ENCODE data around the gene CCL4L2. TPM values are rescaled to one million over a fixed set of nuclear protein-coding genes. Genes with fewer than 3 reads are reported as not detected.
"Not testable (repeated sequence)": the region's sequence is repeated elsewhere in the genome, so short reads cannot be mapped to it uniquely, and the experiment has no call there.

The CCL4L2 gene
- total and polyA plus RNA-seq, 7 experiments from 2014 or later = 5.3 to 10.0 (median 9.7) TPM; not detected in 4

DNA sequence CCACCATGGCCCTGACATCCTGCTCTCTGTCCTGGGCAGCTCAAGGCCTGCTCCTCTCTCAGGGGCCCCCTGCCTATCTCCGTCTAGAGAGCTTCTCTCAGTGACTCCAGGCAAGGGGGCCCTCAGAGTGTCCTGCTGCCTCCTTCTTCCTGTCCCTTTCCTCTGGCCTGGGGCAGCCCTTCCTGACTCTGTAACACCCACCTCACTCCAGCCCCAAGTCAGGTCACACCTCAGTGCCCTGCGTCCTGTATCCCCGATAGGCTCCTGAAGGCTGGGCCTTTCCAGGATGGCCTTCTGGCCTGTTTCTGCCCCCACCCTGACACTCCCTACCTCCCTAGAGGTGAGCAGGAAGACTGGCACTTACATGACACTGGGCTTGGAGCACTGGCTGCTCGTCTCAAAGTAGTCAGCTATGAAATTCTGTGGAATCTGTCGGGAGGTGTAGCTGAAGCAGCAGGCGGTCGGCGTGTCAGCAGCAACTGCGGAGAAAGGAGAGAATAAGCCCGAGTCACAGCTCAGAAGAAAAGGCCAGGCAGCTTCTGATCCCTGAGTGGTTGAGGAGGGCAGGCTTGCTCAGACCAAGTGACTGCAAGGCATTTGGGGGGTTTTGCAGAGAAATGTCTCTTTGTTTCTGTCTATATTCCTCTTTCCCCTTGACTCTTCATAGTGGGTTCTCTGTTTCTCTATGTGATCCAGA is 15.3 kb upstream of the CCL4L2 start:
- H3K36me3 Mint-ChIP-seq = no peaks in the 10 kb centered on the region
- Histone ChIP-seq H3K36me3 (ENCODE audit: control insufficient read depth in 2 of 3, insufficient read depth in 3 of 3, low read length in 3 of 3) (no peaks in the 10 kb centered on the region), H3K27ac (ENCODE audit: low read depth, low read length) (no peak overlapping the region), H3K4me1 (ENCODE audit: control insufficient read depth in 2 of 2, insufficient read depth in 2 of 2, low read length in 2 of 2) (peaks cover 0 to 64% of the 10 kb centered on the region in 2 donors), H3K27me3 (ENCODE audit: control insufficient read depth in 2 of 2, insufficient read depth in 2 of 2, low read length in 2 of 2) (no peaks in the 10 kb centered on the region), H3K4me3 (ENCODE audit: low read length) (no peak overlapping the region), H3K9me3 (ENCODE audit: control insufficient read depth in 2 of 3, low read length in 3 of 3) (no peaks in the 10 kb centered on the region)
- H3K4me1 Mint-ChIP-seq = peaks cover 0 to 41% (median 11%) of the 10 kb centered on the region in 7 donors
- no peak for DNase-seq
- CTCF ChIA-PET = no interaction called here
- peak overlapping the region in 1 of 10 donors; percentile 21 for H3K4me3 Mint-ChIP-seq
- POLR2A ChIA-PET = no interaction called here
- intact Hi-C loops (cut with micrococcal nuclease) = no loop called here
- ATAC-seq = no peak
- H3K27me3 Mint-ChIP-seq = peaks cover 28 to 47% (median 40%) of the 10 kb centered on the region in 5 donors
- H3K9me3 Mint-ChIP-seq = peaks cover 0 to 2% (median 0%) of the 10 kb centered on the region in 11 donors
- H3K27ac Mint-ChIP-seq = no peak overlapping the region

- H3K9me3 ChIP-seq (ENCODE audit: control insufficient read depth in 2 of 3, low read length in 3 of 3) = no peaks in the 10 kb centered on the region
- no peak overlapping the region for H3K27ac ChIP-seq (ENCODE audit: low read depth, low read length)
- ATAC-seq (no peak), DNase-seq (no peak)
- H3K27me3 ChIP-seq (ENCODE audit: control insufficient read depth in 2 of 2, insufficient read depth in 2 of 2, low read length in 2 of 2) = no peaks in the 10 kb centered on the region
- Mint-ChIP-seq H3K4me3 (no peak overlapping the region), H3K27me3 (peaks cover 28 to 52% (median 39%) of the 10 kb centered on the region in 5 donors), H3K36me3 (no peaks in the 10 kb centered on the region), H3K27ac (no peak overlapping the region), H3K4me1 (peaks cover 0 to 39% (median 11%) of the 10 kb centered on the region in 7 donors), H3K9me3 (peaks cover 0 to 2% (median 0%) of the 10 kb centered on the region in 11 donors)
- CTCF ChIA-PET = no interaction called here
- H3K36me3 ChIP-seq (ENCODE audit: control insufficient read depth in 2 of 3, insufficient read depth in 3 of 3, low read length in 3 of 3) = no peaks in the 10 kb centered on the region
- intact Hi-C loops (cut with micrococcal nuclease) = no loop called here
- no peak overlapping the region for H3K4me3 ChIP-seq (ENCODE audit: low read length)
- POLR2A ChIA-PET = no interaction called here
- H3K4me1 ChIP-seq (ENCODE audit: control insufficient read depth in 2 of 2, insufficient read depth in 2 of 2, low read length in 2 of 2) = peaks cover 0 to 59% of the 10 kb centered on the region in 2 donors
Measured at GRCh38 chr17:36196131-36196486, 14.8 kb upstream of the CCL4L2 start.

DNA sequence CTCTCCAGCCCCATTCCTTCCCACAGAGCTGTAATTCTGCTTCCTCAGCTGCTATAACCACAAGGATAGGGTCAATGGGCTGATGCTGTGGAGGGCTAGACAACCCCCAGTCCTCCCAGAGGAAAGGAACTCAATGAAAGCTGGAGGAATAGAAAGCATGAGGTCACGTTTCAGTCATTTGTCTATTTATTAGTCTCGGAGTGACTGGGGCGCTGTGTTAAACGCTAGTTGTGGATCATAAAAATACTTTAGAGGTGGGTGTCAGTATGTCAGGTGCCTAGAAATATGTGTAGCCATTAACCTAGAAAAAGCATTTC is 13.5 kb upstream of the CCL4L2 start:
- intact Hi-C loops (cut with micrococcal nuclease) = no loop called here

GRCh38 chr17:36198831-36199465 is 11.9 kb upstream of the CCL4L2 start:
- Mint-ChIP-seq H3K27ac (no peak overlapping the region), H3K36me3 (no peaks in the 10 kb centered on the region), H3K27me3 (peaks cover 20 to 46% (median 29%) of the 10 kb centered on the region in 5 donors), H3K4me3 (no peak overlapping the region), H3K4me1 (peaks cover 0 to 38% (median 4%) of the 10 kb centered on the region in 7 donors), H3K9me3 (peaks cover 0 to 2% (median 0%) of the 10 kb centered on the region in 11 donors)
- no peak for DNase-seq
- no peak overlapping the region for H3K4me3 ChIP-seq (ENCODE audit: low read length)
- H3K36me3 ChIP-seq (ENCODE audit: control insufficient read depth in 2 of 3, insufficient read depth in 3 of 3, low read length in 3 of 3) = no peaks in the 10 kb centered on the region
- no peak overlapping the region for H3K27ac ChIP-seq (ENCODE audit: low read depth, low read length)
- ChIA-PET CTCF (no interaction called here), POLR2A (no interaction called here)
- intact Hi-C loops (cut with micrococcal nuclease) = no loop called here
- H3K4me1 ChIP-seq (ENCODE audit: control insufficient read depth in 2 of 2, insufficient read depth in 2 of 2, low read length in 2 of 2) = peaks cover 0 to 57% of the 10 kb centered on the region in 2 donors
- peak; percentile 75 for ATAC-seq
- H3K9me3 ChIP-seq (ENCODE audit: control insufficient read depth in 2 of 3, low read length in 3 of 3) = no peaks in the 10 kb centered on the region
- no peaks in the 10 kb centered on the region for H3K27me3 ChIP-seq (ENCODE audit: control insufficient read depth in 2 of 2, insufficient read depth in 2 of 2, low read length in 2 of 2)

More for the DNA sequence above, 13.5 kb upstream of the CCL4L2 start:
- no peaks in the 10 kb centered on the region for H3K36me3 ChIP-seq (ENCODE audit: control insufficient read depth in 2 of 3, insufficient read depth in 3 of 3, low read length in 3 of 3)
- Mint-ChIP-seq H3K9me3 (peaks cover 0 to 2% (median 0%) of the 10 kb centered on the region in 11 donors), H3K36me3 (no peaks in the 10 kb centered on the region), H3K27ac (peak overlapping the region in 1 of 9 donors; percentile 51), H3K27me3 (peaks cover 24 to 46% (median 31%) of the 10 kb centered on the region in 5 donors), H3K4me1 (peaks cover 0 to 37% (median 5%) of the 10 kb centered on the region in 7 donors), H3K4me3 (no peak overlapping the region)
- H3K27ac ChIP-seq (ENCODE audit: low read depth, low read length) = no peak overlapping the region
- no peaks in the 10 kb centered on the region for H3K9me3 ChIP-seq (ENCODE audit: control insufficient read depth in 2 of 3, low read length in 3 of 3)
- H3K27me3 ChIP-seq (ENCODE audit: control insufficient read depth in 2 of 2, insufficient read depth in 2 of 2, low read length in 2 of 2) = no peaks in the 10 kb centered on the region
- peaks cover 0 to 55% of the 10 kb centered on the region in 2 donors for H3K4me1 ChIP-seq (ENCODE audit: control insufficient read depth in 2 of 2, insufficient read depth in 2 of 2, low read length in 2 of 2)
- CTCF ChIA-PET = no interaction called here
- DNase-seq (no peak), ATAC-seq (no peak)
- no peak overlapping the region for H3K4me3 ChIP-seq (ENCODE audit: low read length)
- POLR2A ChIA-PET = no interaction called here

DNA sequence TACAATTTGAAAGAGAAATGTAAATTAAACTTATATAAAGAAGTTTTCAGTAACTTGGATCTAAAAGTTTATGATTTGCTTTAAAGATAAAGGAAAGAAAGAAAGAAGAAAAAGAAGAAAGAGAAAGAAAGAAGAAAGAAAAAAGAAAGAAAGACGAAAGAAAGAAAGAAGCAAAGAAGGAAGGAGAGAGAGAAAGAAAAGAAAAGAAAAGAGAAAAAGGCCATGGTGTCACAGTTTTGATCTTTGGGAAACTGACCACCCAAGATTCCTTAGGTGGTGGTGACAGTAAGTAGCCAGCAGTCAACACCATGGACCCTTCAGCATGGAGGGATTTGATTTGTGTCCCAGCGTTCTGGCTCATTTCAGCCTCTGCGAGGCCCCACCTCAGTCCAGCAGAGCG is 9.8 kb upstream of the CCL4L2 start:
- intact Hi-C loops (cut with micrococcal nuclease); H3K36me3 Mint-ChIP-seq; H3K27ac ChIP-seq (ENCODE audit: low read depth, low read length); CTCF ChIA-PET; POLR2A ChIA-PET; H3K9me3 Mint-ChIP-seq; H3K36me3 ChIP-seq (ENCODE audit: control insufficient read depth in 2 of 3, insufficient read depth in 3 of 3, low read length in 3 of 3); H3K27me3 ChIP-seq (ENCODE audit: control insufficient read depth in 2 of 2, insufficient read depth in 2 of 2, low read length in 2 of 2); DNase-seq; H3K4me3 ChIP-seq (ENCODE audit: low read length); H3K4me3 Mint-ChIP-seq; ATAC-seq; H3K9me3 ChIP-seq (ENCODE audit: control insufficient read depth in 2 of 3, low read length in 3 of 3); H3K27ac Mint-ChIP-seq: not testable (repeated sequence)
- peaks cover 0 to 34% (median 4%) of the 10 kb centered on the region in 7 donors for H3K4me1 Mint-ChIP-seq
- H3K4me1 ChIP-seq (ENCODE audit: control insufficient read depth in 2 of 2, insufficient read depth in 2 of 2, low read length in 2 of 2) = peaks cover 0 to 60% of the 10 kb centered on the region in 2 donors
- peaks cover 14 to 40% (median 21%) of the 10 kb centered on the region in 5 donors for H3K27me3 Mint-ChIP-seq

DNA sequence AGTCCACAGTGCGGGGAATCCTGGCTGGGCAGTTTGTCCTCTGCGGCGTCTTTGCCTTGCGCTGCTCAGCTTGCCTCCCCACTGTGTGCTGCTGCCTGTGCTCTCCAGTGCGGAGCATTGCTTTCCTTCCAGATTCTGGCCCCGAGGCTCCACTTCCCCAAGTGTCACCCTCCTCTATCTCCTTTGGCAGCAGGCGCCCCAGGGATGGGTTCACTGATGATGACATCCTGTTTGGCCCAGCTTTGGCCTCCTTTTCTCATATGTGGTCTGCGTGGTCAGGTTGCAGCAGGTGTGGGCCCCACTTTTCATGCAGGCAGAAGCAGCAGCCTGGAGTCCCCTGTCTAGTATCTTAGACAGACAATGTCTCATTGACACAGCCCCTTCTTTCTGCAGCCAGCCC is 9.4 kb upstream of the CCL4L2 start:
- Mint-ChIP-seq H3K27me3 (peaks cover 13 to 40% (median 22%) of the 10 kb centered on the region in 5 donors), H3K4me1 (peaks cover 0 to 33% (median 4%) of the 10 kb centered on the region in 7 donors)
- H3K36me3 ChIP-seq (ENCODE audit: control insufficient read depth in 2 of 3, insufficient read depth in 3 of 3, low read length in 3 of 3); POLR2A ChIA-PET; ATAC-seq; H3K27me3 ChIP-seq (ENCODE audit: control insufficient read depth in 2 of 2, insufficient read depth in 2 of 2, low read length in 2 of 2); H3K27ac ChIP-seq (ENCODE audit: low read depth, low read length); intact Hi-C loops (cut with micrococcal nuclease); CTCF ChIA-PET; H3K27ac Mint-ChIP-seq; DNase-seq; H3K36me3 Mint-ChIP-seq; H3K4me3 Mint-ChIP-seq; H3K4me3 ChIP-seq (ENCODE audit: low read length); H3K9me3 Mint-ChIP-seq; H3K9me3 ChIP-seq (ENCODE audit: control insufficient read depth in 2 of 3, low read length in 3 of 3): not testable (repeated sequence)
- H3K4me1 ChIP-seq (ENCODE audit: control insufficient read depth in 2 of 2, insufficient read depth in 2 of 2, low read length in 2 of 2) = peaks cover 0 to 60% of the 10 kb centered on the region in 2 donors

- Mint-ChIP-seq H3K9me3 (peaks cover 0 to 2% (median 0%) of the 10 kb centered on the region in 11 donors), H3K36me3 (no peaks in the 10 kb centered on the region), H3K4me3 (no peak overlapping the region), H3K27me3 (peaks cover 20 to 36% (median 23%) of the 10 kb centered on the region in 5 donors), H3K4me1 (peaks cover 0 to 28% (median 4%) of the 10 kb centered on the region in 7 donors), H3K27ac (no peak overlapping the region)
- ChIA-PET CTCF (no interaction called here), POLR2A (no interaction called here)
- H3K36me3 ChIP-seq (ENCODE audit: control insufficient read depth in 2 of 3, insufficient read depth in 3 of 3, low read length in 3 of 3) = no peaks in the 10 kb centered on the region
- intact Hi-C loops (cut with micrococcal nuclease) = no loop called here
- ATAC-seq (no peak), DNase-seq (no peak)
- no peak overlapping the region for H3K27ac ChIP-seq (ENCODE audit: low read depth, low read length)
- no peak overlapping the region for H3K4me3 ChIP-seq (ENCODE audit: low read length)
- H3K9me3 ChIP-seq (ENCODE audit: control insufficient read depth in 2 of 3, low read length in 3 of 3) = no peaks in the 10 kb centered on the region
- no peaks in the 10 kb centered on the region for H3K27me3 ChIP-seq (ENCODE audit: control insufficient read depth in 2 of 2, insufficient read depth in 2 of 2, low read length in 2 of 2)
- H3K4me1 ChIP-seq (ENCODE audit: control insufficient read depth in 2 of 2, insufficient read depth in 2 of 2, low read length in 2 of 2) = peaks cover 0 to 46% of the 10 kb centered on the region in 2 donors
Measured at GRCh38 chr17:36203335-36203734, 7.5 kb upstream of the CCL4L2 start.
